Immature natural killer cell (primary cell): ENCODE results near the gene POR. TPM values are rescaled to one million over a fixed set of nuclear protein-coding genes. Genes with fewer than 3 reads are reported as not detected.
A peak's percentile ranks its signal among the peaks of the same experiment; 100 is the strongest.
"Not testable (repeated sequence)": the region's sequence is repeated elsewhere in the genome, so short reads cannot be mapped to it uniquely, and the experiment has no call there.

Experiments used
- DNase-seq, 3 donors: peaks; one replicate each; pipeline ENCODE4 v3.0.0; 2022; ENCODE audit warnings: mixed read lengths in 1 of 3
- H3K27ac Mint-ChIP-seq, 6 donors: one replicate each; pipeline ENCODE4 v1.8.0; 2020; ENCODE audit warnings: mixed read lengths in 6 of 6, mild to moderate bottlenecking in 5 of 6, inconsistent platforms in 4 of 6, moderate library complexity in 3 of 6
- H3K27me3 Mint-ChIP-seq, 3 donors: one replicate each; pipeline ENCODE4 v1.8.0; 2020 to 2021; ENCODE audit warnings: low read depth in 3 of 3, mild to moderate bottlenecking in 3 of 3, mixed read lengths in 3 of 3, moderate library complexity in 3 of 3, inconsistent platforms in 1 of 3
- H3K36me3 Mint-ChIP-seq, 3 donors: one replicate each; pipeline ENCODE4 v1.8.0; 2020; ENCODE audit warnings: mixed read lengths in 3 of 3, inconsistent platforms in 2 of 3, mild to moderate bottlenecking in 2 of 3
- H3K4me1 Mint-ChIP-seq, 2 donors: one replicate each; pipeline ENCODE4 v1.8.0; 2020; ENCODE audit warnings: inconsistent platforms in 2 of 2, mild to moderate bottlenecking in 2 of 2, mixed read lengths in 2 of 2, moderate library complexity in 1 of 2
- H3K4me3 Mint-ChIP-seq, 5 donors: one replicate each; pipeline ENCODE4 v1.8.0; 2020; ENCODE audit warnings: mild to moderate bottlenecking in 5 of 5, mixed read lengths in 5 of 5, inconsistent platforms in 3 of 5, moderate library complexity in 3 of 5
- H3K9me3 Mint-ChIP-seq, 6 donors: one replicate each; pipeline ENCODE4 v1.8.0; 2020; ENCODE audit warnings: mild to moderate bottlenecking in 6 of 6, mixed read lengths in 6 of 6, inconsistent platforms in 4 of 6, moderate library complexity in 3 of 6
- polyA plus RNA-seq, 3 donors: library from polyadenylated mRNA; unstranded; fragments of 300-500 nt; fragmentation: Illumina TruSeq; gene quantifications; one replicate each; pipeline ENCODE4 v1.2.3, GENCODE V29; 2021

The POR gene
- polyA plus RNA-seq, 3 donors from 2014 or later: 49.5 to 68.9 (median 64.4) TPM

DNA sequence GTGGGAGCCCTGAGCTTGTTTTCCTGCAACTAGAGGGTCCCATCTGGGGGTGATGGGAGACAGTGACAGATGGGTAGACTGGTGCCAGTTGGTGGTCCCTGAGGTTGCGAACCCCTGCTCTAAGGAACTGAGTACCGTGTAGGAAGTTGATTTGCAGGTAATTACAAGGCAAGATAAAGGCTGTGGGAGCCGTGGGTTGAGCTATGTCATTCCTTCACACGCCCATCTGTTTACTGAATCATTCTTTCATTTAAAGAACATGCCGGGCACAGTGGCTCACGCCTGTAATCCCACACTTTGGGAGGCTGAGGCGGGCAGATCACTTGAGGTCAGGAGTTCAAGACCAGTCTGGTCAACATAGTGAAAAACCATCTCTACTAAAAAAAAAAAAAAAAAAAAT lies 23.7 kb upstream of the POR start:
- not testable (repeated sequence) for DNase-seq, H3K36me3 Mint-ChIP-seq, H3K4me1 Mint-ChIP-seq, H3K4me3 Mint-ChIP-seq, H3K27ac Mint-ChIP-seq, H3K27me3 Mint-ChIP-seq, H3K9me3 Mint-ChIP-seq

DNA sequence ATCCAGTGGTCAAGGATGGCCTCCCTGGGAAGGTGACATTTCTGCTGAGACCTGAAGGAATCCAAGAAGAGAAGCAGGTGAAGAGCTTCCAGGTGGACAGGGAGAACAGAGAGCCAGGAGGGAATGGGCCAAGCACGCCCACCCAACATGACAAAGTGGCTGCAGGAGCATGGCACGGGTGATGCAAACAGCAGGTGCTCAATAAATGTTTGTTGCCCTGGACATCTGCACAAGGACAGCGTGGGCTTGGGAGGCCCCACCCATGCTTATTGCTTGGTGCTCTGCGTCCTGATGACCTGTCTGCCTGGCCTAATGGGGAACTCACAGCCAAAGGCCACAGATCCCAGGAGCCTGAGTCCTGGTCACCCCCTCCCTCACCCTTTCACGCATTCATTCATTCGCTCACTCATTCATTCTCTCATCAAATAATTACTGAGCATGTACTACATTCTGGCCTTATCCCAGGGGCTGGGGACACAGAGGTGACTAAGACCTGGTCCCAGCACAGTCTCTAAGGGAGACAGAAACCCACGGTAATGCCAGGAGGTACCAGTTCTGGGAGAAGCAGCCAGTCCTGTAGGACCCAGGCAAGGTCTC lies 23.0 kb upstream of the POR start:
- Mint-ChIP-seq H3K27me3 (peaks cover 0 to 3% (median 2%) of the 10 kb centered on the region in 3 donors), H3K4me3 (no peak overlapping the region), H3K4me1 (peaks cover 6% of the 10 kb centered on the region in 2 donors), H3K27ac (no peak overlapping the region), H3K36me3 (peaks cover 0 to 4% (median 0%) of the 10 kb centered on the region in 3 donors), H3K9me3 (no peaks in the 10 kb centered on the region)
- DNase-seq: no peak

DNA sequence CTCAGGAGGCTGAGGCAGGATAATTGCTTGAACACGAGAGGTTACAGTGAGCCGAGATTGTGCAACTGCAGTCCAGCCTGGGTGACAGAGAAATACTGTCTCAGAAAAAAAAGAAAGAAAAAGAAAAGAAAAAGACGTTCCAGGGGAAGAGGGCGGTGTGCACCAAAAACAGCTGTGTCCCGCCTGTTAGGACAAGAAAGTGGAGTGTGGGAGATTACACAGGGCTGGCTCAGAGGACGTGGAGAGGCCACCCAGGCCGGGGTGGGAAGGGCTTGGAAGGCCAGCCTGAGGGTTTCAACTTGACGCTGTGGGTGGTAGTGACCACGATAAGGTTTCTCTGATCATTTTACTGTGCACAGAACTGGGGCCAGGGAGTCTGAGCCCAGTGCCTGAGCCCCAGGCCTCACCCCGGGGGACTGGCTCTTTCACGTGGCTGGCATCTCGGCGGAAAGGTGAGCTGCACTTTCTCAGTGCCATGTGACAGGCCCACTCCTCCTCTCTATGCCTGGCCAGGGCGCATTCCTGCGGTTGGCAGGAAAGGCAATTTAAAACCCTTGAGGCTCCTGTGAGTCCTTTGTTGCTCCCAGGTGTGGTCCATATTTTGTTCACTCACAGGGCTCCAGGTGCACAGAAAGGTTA lies 22.2 kb upstream of the POR start:
- peaks cover 0 to 4% (median 0%) of the 10 kb centered on the region in 3 donors for H3K36me3 Mint-ChIP-seq
- peaks cover 6% of the 10 kb centered on the region in 2 donors for H3K4me1 Mint-ChIP-seq
- DNase-seq: no peak
- no peaks in the 10 kb centered on the region for H3K9me3 Mint-ChIP-seq
- H3K4me3 Mint-ChIP-seq: no peak overlapping the region
- peaks cover 0 to 3% (median 2%) of the 10 kb centered on the region in 3 donors for H3K27me3 Mint-ChIP-seq
- H3K27ac Mint-ChIP-seq: no peak overlapping the region

DNA sequence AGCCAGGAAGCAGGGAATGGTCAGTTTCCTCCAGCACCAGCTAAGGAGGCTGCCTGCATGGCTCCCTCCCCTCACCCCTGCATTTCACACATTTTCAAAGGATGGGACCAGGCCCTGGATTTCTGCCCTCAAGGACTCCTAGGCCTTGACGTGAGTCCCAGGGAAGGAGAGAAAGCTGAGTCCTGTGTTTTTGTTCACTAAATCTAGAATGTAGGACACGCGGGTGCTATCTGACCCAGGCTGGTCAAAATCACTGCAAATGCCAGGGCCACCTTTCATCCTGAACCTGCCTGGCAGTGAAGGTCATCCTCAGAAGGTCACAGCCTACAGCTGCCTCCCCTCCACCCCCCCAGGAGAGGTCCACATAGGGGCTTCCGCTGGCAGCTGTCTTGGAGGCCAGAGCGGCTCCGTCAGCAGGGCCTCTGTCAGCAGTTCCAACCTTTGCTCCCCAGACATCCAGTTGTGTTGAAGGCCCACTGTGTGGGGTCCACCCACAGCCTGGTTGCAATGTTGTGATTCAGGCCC lies 18.1 kb upstream of the POR start:
- Mint-ChIP-seq H3K9me3 (no peaks in the 10 kb centered on the region), H3K4me1 (no peaks in the 10 kb centered on the region), H3K4me3 (no peak overlapping the region), H3K27me3 (peaks cover 0 to 3% (median 0%) of the 10 kb centered on the region in 3 donors), H3K27ac (no peak overlapping the region), H3K36me3 (no peaks in the 10 kb centered on the region)
- DNase-seq: no peak

DNA sequence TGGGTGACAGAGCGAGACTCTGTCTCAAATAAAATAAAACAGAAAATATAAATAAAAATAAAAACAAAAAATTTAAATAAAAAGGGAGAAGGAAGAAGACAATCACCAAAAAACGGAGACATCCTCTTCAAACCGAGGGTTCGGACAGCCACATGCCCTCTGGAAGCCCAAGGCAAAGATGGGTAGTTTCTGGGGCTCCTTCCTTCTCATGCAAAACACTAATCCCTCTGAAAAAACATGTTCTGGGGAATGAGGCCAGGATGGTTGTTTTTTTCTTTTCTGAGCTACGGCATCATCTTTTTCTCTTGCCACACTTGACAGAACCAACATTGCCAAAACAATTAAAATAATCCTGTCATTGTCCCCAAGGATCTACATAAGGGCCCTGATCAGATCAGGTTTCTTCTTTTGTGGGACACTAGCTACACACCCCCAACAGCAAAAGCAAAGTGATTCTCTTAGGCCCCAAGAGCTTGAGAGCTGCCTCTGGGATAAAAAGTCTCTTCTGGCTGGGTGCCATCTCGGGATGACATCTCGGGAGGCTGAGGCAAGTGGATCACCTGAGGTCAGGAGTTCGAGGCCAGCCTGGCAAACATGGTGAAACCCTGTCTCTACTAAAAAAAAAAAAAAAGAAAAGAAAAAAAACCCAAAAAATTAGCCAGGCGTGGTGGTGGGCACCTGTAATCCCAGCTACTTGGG lies 14.2 kb upstream of the POR start:
- Mint-ChIP-seq H3K9me3 (no peaks in the 10 kb centered on the region), H3K4me3 (no peak overlapping the region), H3K4me1 (no peaks in the 10 kb centered on the region), H3K36me3 (no peaks in the 10 kb centered on the region), H3K27ac (no peak overlapping the region), H3K27me3 (peaks cover 0 to 6% (median 0%) of the 10 kb centered on the region in 3 donors)
- no peak for DNase-seq

DNA sequence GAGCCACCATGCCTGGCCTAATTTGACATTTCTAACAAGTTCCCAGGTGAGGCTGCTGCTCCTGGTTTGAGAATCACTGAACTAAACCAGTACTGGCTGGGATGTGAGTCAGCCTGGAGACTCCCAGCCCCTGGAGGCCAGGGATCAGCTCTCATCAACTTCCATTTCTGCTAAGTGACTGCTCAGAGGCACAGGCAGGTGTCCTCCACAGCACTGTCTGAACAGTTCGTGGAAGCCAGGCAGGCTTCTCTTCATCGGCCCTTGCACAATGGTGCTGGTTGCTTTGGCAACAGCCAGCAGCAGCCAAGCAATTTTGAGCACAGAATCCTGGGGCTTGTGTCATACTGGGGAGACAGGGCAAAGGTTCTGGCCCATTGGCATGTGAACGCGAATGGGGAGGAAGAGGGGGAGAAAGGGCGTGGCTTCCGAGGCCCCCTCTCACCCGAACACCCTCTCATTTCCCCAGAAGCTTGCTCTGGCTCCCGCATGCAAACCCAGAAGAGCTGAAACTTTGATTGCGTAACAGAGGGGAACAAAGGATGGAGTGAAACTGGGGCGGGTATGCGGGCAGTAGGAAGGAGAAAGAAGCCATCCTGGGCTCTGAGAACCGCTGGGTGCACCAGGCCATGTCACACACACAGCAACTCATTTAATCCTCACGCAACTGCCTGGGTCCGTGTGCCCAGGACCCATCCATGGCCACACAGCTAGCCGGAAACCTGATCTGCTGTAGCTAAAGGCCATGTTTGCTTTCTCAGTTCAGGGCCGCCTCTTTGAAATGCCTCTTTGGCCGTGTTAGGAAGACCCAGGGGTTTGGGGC lies 9.0 kb upstream of the POR start:
- no peak for DNase-seq
- peaks cover 0 to 5% (median 4%) of the 10 kb centered on the region in 3 donors for H3K27me3 Mint-ChIP-seq
- H3K9me3 Mint-ChIP-seq: no peaks in the 10 kb centered on the region
- H3K27ac Mint-ChIP-seq: no peak overlapping the region
- H3K4me3 Mint-ChIP-seq: no peak overlapping the region
- no peaks in the 10 kb centered on the region for H3K4me1 Mint-ChIP-seq
- no peaks in the 10 kb centered on the region for H3K36me3 Mint-ChIP-seq

DNA sequence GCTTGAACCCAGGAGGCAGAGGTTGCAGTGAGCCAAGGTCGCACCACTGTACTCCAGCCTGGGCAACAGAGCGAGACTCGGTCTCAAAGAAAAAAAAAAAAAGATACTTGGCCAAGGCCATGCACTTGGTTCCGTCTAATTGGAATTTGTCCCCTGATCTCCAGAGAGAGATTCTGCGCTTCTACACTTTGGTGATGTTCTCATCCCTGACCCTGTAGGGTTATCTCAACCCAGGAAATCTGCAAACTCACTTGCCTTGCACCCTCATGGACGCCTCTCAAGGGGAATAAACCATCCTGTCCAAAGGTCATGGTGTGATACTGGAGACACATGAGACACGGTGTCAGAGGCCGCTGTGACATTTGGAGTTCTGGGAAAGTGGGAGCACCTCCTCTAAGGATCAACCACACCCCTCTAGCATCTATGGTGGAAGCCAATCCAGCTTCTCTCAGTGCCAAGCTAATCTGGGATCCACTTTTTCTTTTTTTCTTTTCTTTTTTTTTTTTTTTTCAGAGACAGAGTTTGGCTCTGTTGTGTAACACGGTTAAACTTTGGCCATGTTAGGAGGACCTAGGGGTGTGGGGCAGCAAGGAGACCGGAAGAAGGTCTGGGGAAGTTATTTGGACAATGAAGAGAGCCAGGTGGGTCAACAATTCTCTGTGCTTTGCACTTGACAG lies 7.8 kb upstream of the POR start:
- no peaks in the 10 kb centered on the region for H3K9me3 Mint-ChIP-seq
- peaks cover 0 to 5% (median 4%) of the 10 kb centered on the region in 3 donors for H3K27me3 Mint-ChIP-seq
- DNase-seq: no peak
- H3K27ac Mint-ChIP-seq: no peak overlapping the region
- no peak overlapping the region for H3K4me3 Mint-ChIP-seq
- H3K4me1 Mint-ChIP-seq: no peaks in the 10 kb centered on the region
- no peaks in the 10 kb centered on the region for H3K36me3 Mint-ChIP-seq

DNA sequence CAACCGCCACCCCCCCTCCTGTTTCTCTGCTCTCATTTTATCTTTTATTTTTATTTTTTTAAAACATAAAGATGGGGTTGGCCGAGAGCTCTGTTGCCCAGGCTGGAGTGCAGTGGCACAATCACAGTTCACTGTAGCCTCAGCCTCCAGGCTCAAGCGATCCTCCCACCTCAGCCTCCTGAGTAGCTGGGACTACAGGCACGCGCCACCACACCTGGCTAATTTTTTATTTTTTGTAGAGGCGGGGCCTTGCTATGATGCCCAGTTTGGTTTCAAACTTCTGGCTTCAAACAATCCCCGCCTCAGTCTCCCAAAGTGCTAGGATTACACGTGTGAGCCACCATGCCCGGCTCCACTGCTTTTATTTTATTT lies 7.3 kb upstream of the POR start:
- not testable (repeated sequence) for H3K36me3 Mint-ChIP-seq, H3K27me3 Mint-ChIP-seq, H3K4me3 Mint-ChIP-seq, H3K27ac Mint-ChIP-seq, DNase-seq, H3K9me3 Mint-ChIP-seq, H3K4me1 Mint-ChIP-seq

DNA sequence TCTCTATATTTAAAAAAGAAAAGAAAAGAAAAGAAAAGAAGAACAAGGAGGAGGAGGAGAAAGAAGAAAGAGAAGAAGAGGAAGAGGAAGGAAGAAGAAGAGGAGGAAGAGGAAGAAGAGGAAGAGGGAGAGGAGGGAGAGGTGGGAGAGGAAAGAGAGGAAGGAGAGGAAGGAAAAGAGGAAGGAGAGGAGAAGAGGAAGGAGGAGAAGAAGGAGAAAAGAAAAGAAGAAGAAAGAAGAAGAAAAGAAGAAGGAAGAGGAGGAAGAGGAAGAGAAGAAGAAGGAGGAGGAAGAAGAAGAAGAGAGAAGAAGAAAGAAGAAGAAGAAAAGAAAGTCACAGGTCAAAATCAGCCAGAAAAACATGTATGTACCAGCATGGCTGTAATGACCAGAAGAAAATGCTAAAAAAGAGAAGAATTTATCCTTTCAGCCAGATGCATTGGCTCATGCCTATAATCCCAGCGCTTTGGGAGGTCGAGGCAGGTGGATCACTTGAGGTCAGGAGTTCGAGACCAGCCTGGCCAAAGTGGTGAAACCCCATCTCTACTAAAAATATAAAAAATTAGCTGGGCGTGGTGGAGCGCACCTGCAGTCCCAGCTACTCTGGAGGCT lies 5.3 kb upstream of the POR start:
- Mint-ChIP-seq H3K9me3 (no peaks in the 10 kb centered on the region), H3K27me3 (peaks cover 0 to 8% (median 6%) of the 10 kb centered on the region in 3 donors), H3K36me3 (no peaks in the 10 kb centered on the region), H3K4me1 (peaks cover 10% of the 10 kb centered on the region in 2 donors), H3K27ac (no peak overlapping the region), H3K4me3 (no peak overlapping the region)
- DNase-seq: no peak

DNA sequence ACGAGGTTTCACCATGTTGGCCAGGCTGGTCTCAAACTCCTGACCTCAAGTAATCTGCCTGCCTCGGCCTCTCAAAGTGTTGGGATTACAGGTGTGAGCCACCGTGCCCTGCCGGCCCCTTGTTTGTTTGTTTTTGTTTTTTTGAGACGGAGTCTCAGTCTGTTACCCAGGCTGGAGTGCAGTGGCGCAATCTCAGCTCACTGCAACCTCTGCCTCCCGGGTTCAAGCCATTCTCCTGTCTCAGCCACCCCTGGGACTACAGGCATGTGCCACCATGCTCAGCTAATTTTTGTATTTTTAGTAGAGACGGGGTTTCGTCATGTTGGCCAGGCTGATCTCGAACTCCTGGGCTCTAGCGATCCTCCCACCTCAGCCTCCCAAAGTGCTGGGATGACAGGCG lies 3.8 kb upstream of the POR start:
- not testable (repeated sequence) for H3K4me3 Mint-ChIP-seq, H3K9me3 Mint-ChIP-seq, H3K36me3 Mint-ChIP-seq, H3K27ac Mint-ChIP-seq, DNase-seq
- H3K27me3 Mint-ChIP-seq: peaks cover 0 to 20% (median 4%) of the 10 kb centered on the region in 3 donors
- H3K4me1 Mint-ChIP-seq: peaks cover 18 to 19% of the 10 kb centered on the region in 2 donors

DNA sequence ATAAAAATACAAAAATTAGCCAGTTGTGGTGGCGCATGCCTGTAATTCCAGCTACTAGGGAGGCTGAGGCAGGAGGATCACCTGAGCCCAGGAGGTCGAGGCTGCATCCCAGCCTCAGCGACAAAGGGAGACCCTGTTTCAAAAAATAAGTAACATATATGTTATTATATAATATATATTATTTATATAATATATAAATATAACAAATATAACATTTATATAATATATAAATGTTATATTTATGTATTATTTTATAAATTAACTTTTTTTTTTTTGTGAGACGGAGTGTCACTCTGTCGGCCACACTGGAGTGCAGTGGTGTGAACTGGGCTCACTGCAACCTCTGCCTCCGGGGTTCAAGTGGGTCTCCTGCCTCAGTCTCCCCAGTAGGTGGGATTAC lies 1.5 kb upstream of the POR start:
- Mint-ChIP-seq H3K27me3 (peaks cover 0 to 18% (median 4%) of the 10 kb centered on the region in 3 donors), H3K36me3 (peaks cover 0 to under 1% (median under 1%) of the 10 kb centered on the region in 3 donors), H3K4me3 (peak overlapping the region in 4 of 5 donors; percentile 89 to 92 (median 91)), H3K9me3 (no peaks in the 10 kb centered on the region), H3K27ac (peak overlapping the region in 2 of 6 donors; percentile 95 to 96), H3K4me1 (peaks cover 27 to 28% of the 10 kb centered on the region in 2 donors)
- no peak for DNase-seq

DNA sequence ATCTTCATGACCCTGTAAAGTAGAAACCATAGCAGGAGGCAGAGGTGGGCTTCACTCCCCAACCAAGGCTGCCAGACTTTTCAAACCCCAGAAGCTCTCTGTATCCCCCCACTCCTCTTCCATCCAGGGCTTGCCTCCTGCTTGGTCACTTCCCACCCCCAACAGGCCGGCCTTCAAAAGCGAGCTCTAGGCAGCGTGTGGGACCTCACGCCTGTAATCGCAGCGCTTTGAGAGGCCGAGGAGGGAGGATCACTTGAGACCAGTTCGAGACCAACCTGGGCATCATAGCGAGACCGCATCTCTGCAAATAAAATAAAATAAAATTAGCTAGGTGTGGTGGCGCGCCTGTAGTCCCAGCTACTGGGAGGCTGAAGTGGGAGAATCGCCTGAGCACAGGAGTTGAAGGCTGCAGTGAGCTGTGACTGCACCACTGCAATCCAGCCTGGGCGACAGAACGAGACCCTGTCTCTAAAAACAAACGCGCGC lies 743 bp upstream of the POR start:
- no peaks in the 10 kb centered on the region for H3K9me3 Mint-ChIP-seq
- H3K4me1 Mint-ChIP-seq: peaks cover 32 to 35% of the 10 kb centered on the region in 2 donors
- H3K27ac Mint-ChIP-seq: peak overlapping the region; percentile 91 to 96 (median 95)
- H3K4me3 Mint-ChIP-seq: peak overlapping the region; percentile 89 to 92 (median 92)
- peaks cover 0 to 4% (median 3%) of the 10 kb centered on the region in 3 donors for H3K36me3 Mint-ChIP-seq
- DNase-seq: no peak
- H3K27me3 Mint-ChIP-seq: peaks cover 0 to 18% (median 4%) of the 10 kb centered on the region in 3 donors
